Naive thymus-derived CD4-positive, alpha-beta T cell (primary cell): Measurements from ENCODE around the gene TBC1D1. TPM values are rescaled to one million over a fixed set of nuclear protein-coding genes. Genes with fewer than 3 reads are reported as not detected.

Experiments used
- ATAC-seq: fragments of 150-1000 bp; cut with Tn5 transposase; 2 replicates; pipeline ENCODE4 v1.10.0; 2021; ENCODE audit warnings: mild to moderate bottlenecking, moderate library complexity
- CTCF ChIA-PET: fragments of 350-600 bp; sonication (Branson Sonifier 250); formaldehyde crosslinking; loops from one replicate; lab custom pipeline; 2021; ENCODE audit warnings: antibody characterized with exemption; lab: Charles Lee
- POLR2A ChIA-PET: fragments of 350-600 bp; sonication (Branson Sonifier 250); formaldehyde crosslinking; loops from one replicate; lab custom pipeline; 2021; ENCODE audit warnings: antibody characterized with exemption, inconsistent platforms; lab: Charles Lee
- DNase-seq, 9 donors: peaks; one replicate each; pipeline versions ENCODE4 v3.0.0 to v3.0.0-alpha.2; 2020 to 2022; ENCODE audit warnings: mixed read lengths in 1 of 9
- H3K27ac ChIP-seq: one replicate; pipeline ENCODE4 v1.7.0; 2013; ENCODE audit warnings: mild to moderate bottlenecking, low read depth, low read length, moderate library complexity
- H3K27me3 ChIP-seq, 2 donors: one replicate each; pipeline ENCODE4 v1.7.0; 2013; ENCODE audit warnings: low read length in 2 of 2, mild to moderate bottlenecking in 2 of 2, moderate library complexity in 2 of 2; ENCODE audit not compliant: control insufficient read depth in 2 of 2, insufficient read depth in 2 of 2
- H3K36me3 ChIP-seq, 3 experiments: 1 replicate in 2 of 3; 2 replicates in 1 of 3; pipeline ENCODE4 v1.7.0; 2013; ENCODE audit warnings: low read length in 3 of 3, mild to moderate bottlenecking in 3 of 3, moderate library complexity in 1 of 3; ENCODE audit not compliant: insufficient read depth in 3 of 3, control insufficient read depth in 2 of 3
- H3K4me1 ChIP-seq, 2 donors: one replicate each; pipeline ENCODE4 v1.7.0; 2013; ENCODE audit warnings: low read length in 2 of 2, mild to moderate bottlenecking in 2 of 2, moderate library complexity in 1 of 2; ENCODE audit not compliant: control insufficient read depth in 2 of 2, insufficient read depth in 2 of 2
- H3K4me3 ChIP-seq: 2 replicates; pipeline ENCODE4 v1.7.0; 2013; ENCODE audit warnings: mild to moderate bottlenecking, low read length
- H3K9me3 ChIP-seq, 3 experiments: 1 replicate in 2 of 3; 2 replicates in 1 of 3; pipeline ENCODE4 v1.7.0; 2013; ENCODE audit warnings: low read length in 3 of 3; ENCODE audit not compliant: control insufficient read depth in 2 of 3
- H3K27ac Mint-ChIP-seq, 9 donors: one replicate each; pipeline ENCODE4 v1.8.0; 2020 to 2022; ENCODE audit warnings: mixed read lengths in 9 of 9, mild to moderate bottlenecking in 8 of 9, moderate library complexity in 5 of 9, inconsistent platforms in 2 of 9
- H3K27me3 Mint-ChIP-seq, 5 donors: one replicate each; pipeline ENCODE4 v1.8.0; 2021 to 2022; ENCODE audit warnings: mixed read lengths in 5 of 5, mild to moderate bottlenecking in 1 of 5
- H3K36me3 Mint-ChIP-seq, 5 donors: one replicate each; pipeline ENCODE4 v1.8.0; 2020 to 2022; ENCODE audit warnings: mixed read lengths in 5 of 5, mild to moderate bottlenecking in 3 of 5, inconsistent platforms in 1 of 5
- H3K4me1 Mint-ChIP-seq, 7 donors: one replicate each; pipeline ENCODE4 v1.8.0; 2020 to 2022; ENCODE audit warnings: mixed read lengths in 7 of 7, mild to moderate bottlenecking in 3 of 7, inconsistent platforms in 1 of 7
- H3K4me3 Mint-ChIP-seq, 10 donors: one replicate each; pipeline ENCODE4 v1.8.0; 2020 to 2022; ENCODE audit warnings: mild to moderate bottlenecking in 10 of 10, mixed read lengths in 10 of 10, moderate library complexity in 6 of 10, inconsistent platforms in 2 of 10
- H3K9me3 Mint-ChIP-seq, 11 donors: one replicate each; pipeline ENCODE4 v1.8.0; 2020 to 2022; ENCODE audit warnings: mixed read lengths in 11 of 11, mild to moderate bottlenecking in 4 of 11, inconsistent platforms in 1 of 11, moderate library complexity in 1 of 11
- intact Hi-C, 2 donors: fragments of 100-400 bp; cut with micrococcal nuclease; formaldehyde crosslinking; loops; one replicate each; pipeline ENCODE4 v1.15.1; 2023
- polyA plus RNA-seq, 2 donors: library from polyadenylated mRNA; unstranded; fragments of 300-500 nt; fragmentation: Illumina TruSeq; gene quantifications; one replicate each; pipeline ENCODE4 v1.2.3, GENCODE V29; 2021
- total RNA-seq, 6 experiments: library from RNA in 5 of 6; stranded (reverse) in 5 of 6; gene quantifications; 1 replicate in 5 of 6; 2 replicates in 1 of 6; pipeline ENCODE4 v1.2.3 and lab custom pipeline; 2021 to 2026

The TBC1D1 gene
- total and polyA plus RNA-seq, 7 experiments from 2014 or later: 19.4 to 66.8 (median 46.9) TPM

GRCh38 chr4:37994569-37994968 is 103.7 kb downstream of the TBC1D1 start:
- Histone ChIP-seq H3K4me1 (peaks cover 0 to 13% of the 10 kb centered on the region in 2 donors), H3K4me3 (no peak overlapping the region), H3K9me3 (no peaks in the 10 kb centered on the region), H3K27ac (no peak overlapping the region), H3K36me3 (no peaks in the 10 kb centered on the region), H3K27me3 (no peaks in the 10 kb centered on the region)
- Mint-ChIP-seq H3K27ac (no peak overlapping the region), H3K9me3 (no peaks in the 10 kb centered on the region), H3K4me1 (peaks cover 21 to 63% (median 55%) of the 10 kb centered on the region in 7 donors), H3K27me3 (no peaks in the 10 kb centered on the region), H3K36me3 (peaks cover 3 to 15% (median 7%) of the 10 kb centered on the region in 5 donors), H3K4me3 (no peak overlapping the region)
- ChIA-PET POLR2A (no interaction called here), CTCF (interaction anchor here (0.6 kb wide), 1 partner anchor 158 kb away, joined by 3 read pairs; no protein-coding TSS in a partner anchor)
- DNase-seq (no peak), ATAC-seq (no peak)
- intact Hi-C loops: no loop called here

- H3K9me3 Mint-ChIP-seq: no peaks in the 10 kb centered on the region
- no peak overlapping the region for H3K4me3 Mint-ChIP-seq
- Histone ChIP-seq H3K4me1 (peaks cover 0 to 13% of the 10 kb centered on the region in 2 donors), H3K27ac (no peak overlapping the region), H3K27me3 (no peaks in the 10 kb centered on the region), H3K36me3 (no peaks in the 10 kb centered on the region), H3K9me3 (no peaks in the 10 kb centered on the region), H3K4me3 (no peak overlapping the region)
- no peak for ATAC-seq
- H3K27ac Mint-ChIP-seq: peak overlapping the region in 1 of 9 donors; percentile 37
- DNase-seq: no peak
- ChIA-PET POLR2A (no interaction called here), CTCF (interaction anchor here (0.6 kb wide), 1 partner anchor 159 kb away, joined by 3 read pairs; no protein-coding TSS in a partner anchor)
- intact Hi-C loops: no loop called here
- peaks cover 21 to 68% (median 56%) of the 10 kb centered on the region in 7 donors for H3K4me1 Mint-ChIP-seq
- H3K36me3 Mint-ChIP-seq: peaks cover 4 to 15% (median 7%) of the 10 kb centered on the region in 5 donors
- H3K27me3 Mint-ChIP-seq: no peaks in the 10 kb centered on the region
These were observed 104.5 kb downstream of the TBC1D1 start for GRCh38 chr4:37995299-37995821.

GRCh38 chr4:37995981-37996775 is 105.3 kb downstream of the TBC1D1 start:
- H3K36me3 Mint-ChIP-seq: peaks cover 4 to 15% (median 7%) of the 10 kb centered on the region in 5 donors
- no peaks in the 10 kb centered on the region for H3K36me3 ChIP-seq
- H3K27me3 ChIP-seq: no peaks in the 10 kb centered on the region
- no peaks in the 10 kb centered on the region for H3K9me3 Mint-ChIP-seq
- peak overlapping the region in 2 of 9 donors; percentile 30 to 37 for H3K27ac Mint-ChIP-seq
- ChIA-PET CTCF (no interaction called here), POLR2A (no interaction called here)
- no peaks in the 10 kb centered on the region for H3K27me3 Mint-ChIP-seq
- no peaks in the 10 kb centered on the region for H3K9me3 ChIP-seq
- H3K4me3 Mint-ChIP-seq: peak overlapping the region in 1 of 10 donors; percentile 34
- H3K27ac ChIP-seq: no peak overlapping the region
- intact Hi-C loops: no loop called here
- peaks cover 0 to 13% of the 10 kb centered on the region in 2 donors for H3K4me1 ChIP-seq
- H3K4me3 ChIP-seq: no peak overlapping the region
- DNase-seq (no peak), ATAC-seq (no peak)
- peaks cover 21 to 74% (median 56%) of the 10 kb centered on the region in 7 donors for H3K4me1 Mint-ChIP-seq

- Mint-ChIP-seq H3K27me3 (no peaks in the 10 kb centered on the region), H3K27ac (peak overlapping the region in 2 of 9 donors; percentile 1 to 53), H3K36me3 (peaks cover 0 to 8% (median under 1%) of the 10 kb centered on the region in 5 donors), H3K9me3 (no peaks in the 10 kb centered on the region), H3K4me1 (peaks cover 23 to 74% (median 62%) of the 10 kb centered on the region in 7 donors), H3K4me3 (peak overlapping the region in 3 of 10 donors; percentile 7 to 58 (median 29))
- ChIA-PET POLR2A (no interaction called here), CTCF (no interaction called here)
- DNase-seq (no peak), ATAC-seq (no peak)
- H3K27me3 ChIP-seq: no peaks in the 10 kb centered on the region
- H3K4me3 ChIP-seq: no peak overlapping the region
- no peaks in the 10 kb centered on the region for H3K9me3 ChIP-seq
- H3K27ac ChIP-seq: no peak overlapping the region
- peaks cover 8 to 13% of the 10 kb centered on the region in 2 donors for H3K4me1 ChIP-seq
- intact Hi-C loops: no loop called here
- H3K36me3 ChIP-seq: no peaks in the 10 kb centered on the region
These were observed 107.3 kb downstream of the TBC1D1 start for GRCh38 chr4:37998226-37998625.

- H3K36me3 Mint-ChIP-seq: peaks cover 0 to 8% (median 0%) of the 10 kb centered on the region in 5 donors
- Histone ChIP-seq H3K27ac (no peak overlapping the region), H3K9me3 (no peaks in the 10 kb centered on the region), H3K4me3 (no peak overlapping the region), H3K36me3 (no peaks in the 10 kb centered on the region), H3K4me1 (peaks cover 13 to 14% of the 10 kb centered on the region in 2 donors), H3K27me3 (no peaks in the 10 kb centered on the region)
- intact Hi-C loops: no loop called here
- no peaks in the 10 kb centered on the region for H3K27me3 Mint-ChIP-seq
- POLR2A ChIA-PET: no interaction called here
- H3K4me3 Mint-ChIP-seq: peak overlapping the region in 9 of 10 donors; percentile 5 to 59 (median 52)
- H3K4me1 Mint-ChIP-seq: peaks cover 26 to 79% (median 64%) of the 10 kb centered on the region in 7 donors
- CTCF ChIA-PET: interaction anchor here (0.7 kb wide), 1 partner anchor 15 kb away, joined by 3 read pairs; no protein-coding TSS in a partner anchor
- peak overlapping the region in 6 of 9 donors; percentile 45 to 83 (median 54) for H3K27ac Mint-ChIP-seq
- ATAC-seq: peak; percentile 68
- peak in 5 of 9 donors; percentile 23 to 41 (median 33) for DNase-seq
- H3K9me3 Mint-ChIP-seq: no peaks in the 10 kb centered on the region
These were observed 108.3 kb downstream of the TBC1D1 start for GRCh38 chr4:37999000-37999716.

GRCh38 chr4:37999965-38000364 is 109.1 kb downstream of the TBC1D1 start:
- CTCF ChIA-PET: no interaction called here

More at GRCh38 chr4:37999965-38000364, 109.1 kb downstream of the TBC1D1 start:
- Histone ChIP-seq H3K4me1 (peaks cover 13 to 14% of the 10 kb centered on the region in 2 donors), H3K4me3 (no peak overlapping the region), H3K27me3 (no peaks in the 10 kb centered on the region), H3K27ac (no peak overlapping the region), H3K36me3 (no peaks in the 10 kb centered on the region), H3K9me3 (no peaks in the 10 kb centered on the region)
- H3K9me3 Mint-ChIP-seq: no peaks in the 10 kb centered on the region
- peak overlapping the region in 1 of 9 donors; percentile 65 for H3K27ac Mint-ChIP-seq
- no peak overlapping the region for H3K4me3 Mint-ChIP-seq
- no peaks in the 10 kb centered on the region for H3K27me3 Mint-ChIP-seq
- intact Hi-C loops: no loop called here
- POLR2A ChIA-PET: no interaction called here
- H3K36me3 Mint-ChIP-seq: peaks cover 0 to 4% (median 0%) of the 10 kb centered on the region in 5 donors
- DNase-seq: no peak
- ATAC-seq: no peak
- peaks cover 26 to 79% (median 63%) of the 10 kb centered on the region in 7 donors for H3K4me1 Mint-ChIP-seq
